Measurements from ENCODE around the gene MRS2.

GRCh38 chr6:24358219-24358821 is 44.4 kb upstream of the MRS2 start:
- TF ChIP-seq POLR2A (IDR thresholded peaks at IDR 0.05): no peak
- TF ChIP-seq, protein P1, sequence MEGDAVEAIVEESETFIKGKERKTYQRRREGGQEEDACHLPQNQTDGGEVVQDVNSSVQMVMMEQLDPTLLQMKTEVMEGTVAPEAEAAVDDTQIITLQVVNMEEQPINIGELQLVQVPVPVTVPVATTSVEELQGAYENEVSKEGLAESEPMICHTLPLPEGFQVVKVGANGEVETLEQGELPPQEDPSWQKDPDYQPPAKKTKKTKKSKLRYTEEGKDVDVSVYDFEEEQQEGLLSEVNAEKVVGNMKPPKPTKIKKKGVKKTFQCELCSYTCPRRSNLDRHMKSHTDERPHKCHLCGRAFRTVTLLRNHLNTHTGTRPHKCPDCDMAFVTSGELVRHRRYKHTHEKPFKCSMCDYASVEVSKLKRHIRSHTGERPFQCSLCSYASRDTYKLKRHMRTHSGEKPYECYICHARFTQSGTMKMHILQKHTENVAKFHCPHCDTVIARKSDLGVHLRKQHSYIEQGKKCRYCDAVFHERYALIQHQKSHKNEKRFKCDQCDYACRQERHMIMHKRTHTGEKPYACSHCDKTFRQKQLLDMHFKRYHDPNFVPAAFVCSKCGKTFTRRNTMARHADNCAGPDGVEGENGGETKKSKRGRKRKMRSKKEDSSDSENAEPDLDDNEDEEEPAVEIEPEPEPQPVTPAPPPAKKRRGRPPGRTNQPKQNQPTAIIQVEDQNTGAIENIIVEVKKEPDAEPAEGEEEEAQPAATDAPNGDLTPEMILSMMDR (IDR thresholded peaks at IDR 0.05): no peak
